ENCODE measurements around the gene ZNF525.

GRCh38 chr19:53409505-53410204, 44.1 kb downstream of the ZNF525 start:
- TF ChIP-seq, protein P1, sequence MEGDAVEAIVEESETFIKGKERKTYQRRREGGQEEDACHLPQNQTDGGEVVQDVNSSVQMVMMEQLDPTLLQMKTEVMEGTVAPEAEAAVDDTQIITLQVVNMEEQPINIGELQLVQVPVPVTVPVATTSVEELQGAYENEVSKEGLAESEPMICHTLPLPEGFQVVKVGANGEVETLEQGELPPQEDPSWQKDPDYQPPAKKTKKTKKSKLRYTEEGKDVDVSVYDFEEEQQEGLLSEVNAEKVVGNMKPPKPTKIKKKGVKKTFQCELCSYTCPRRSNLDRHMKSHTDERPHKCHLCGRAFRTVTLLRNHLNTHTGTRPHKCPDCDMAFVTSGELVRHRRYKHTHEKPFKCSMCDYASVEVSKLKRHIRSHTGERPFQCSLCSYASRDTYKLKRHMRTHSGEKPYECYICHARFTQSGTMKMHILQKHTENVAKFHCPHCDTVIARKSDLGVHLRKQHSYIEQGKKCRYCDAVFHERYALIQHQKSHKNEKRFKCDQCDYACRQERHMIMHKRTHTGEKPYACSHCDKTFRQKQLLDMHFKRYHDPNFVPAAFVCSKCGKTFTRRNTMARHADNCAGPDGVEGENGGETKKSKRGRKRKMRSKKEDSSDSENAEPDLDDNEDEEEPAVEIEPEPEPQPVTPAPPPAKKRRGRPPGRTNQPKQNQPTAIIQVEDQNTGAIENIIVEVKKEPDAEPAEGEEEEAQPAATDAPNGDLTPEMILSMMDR (IDR thresholded peaks at IDR 0.05) = no peak
- TF ChIP-seq POLR2A (IDR thresholded peaks at IDR 0.05) = no peak

Measured in Peyer's patch (tissue), 4 donors.